Measurements from ENCODE around the gene KASH5. TPM values are rescaled to one million over a fixed set of nuclear protein-coding genes. Genes with fewer than 3 reads are reported as not detected.

The KASH5 gene, protein sequence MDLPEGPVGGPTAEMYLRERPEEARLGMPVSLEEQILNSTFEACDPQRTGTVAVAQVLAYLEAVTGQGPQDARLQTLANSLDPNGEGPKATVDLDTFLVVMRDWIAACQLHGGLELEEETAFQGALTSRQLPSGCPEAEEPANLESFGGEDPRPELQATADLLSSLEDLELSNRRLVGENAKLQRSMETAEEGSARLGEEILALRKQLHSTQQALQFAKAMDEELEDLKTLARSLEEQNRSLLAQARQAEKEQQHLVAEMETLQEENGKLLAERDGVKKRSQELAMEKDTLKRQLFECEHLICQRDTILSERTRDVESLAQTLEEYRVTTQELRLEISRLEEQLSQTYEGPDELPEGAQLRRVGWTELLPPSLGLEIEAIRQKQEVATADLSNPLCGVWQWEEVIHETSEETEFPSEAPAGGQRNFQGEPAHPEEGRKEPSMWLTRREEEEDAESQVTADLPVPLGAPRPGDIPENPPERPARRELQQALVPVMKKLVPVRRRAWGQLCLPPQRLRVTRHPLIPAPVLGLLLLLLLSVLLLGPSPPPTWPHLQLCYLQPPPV
- total RNA-seq, result not detected
- long read RNA-seq, partial matches to known transcripts, result 0 of 1 reads
- long read RNA-seq, other reads (novel, unspliced or antisense), result 1 of 1 reads

DNA sequence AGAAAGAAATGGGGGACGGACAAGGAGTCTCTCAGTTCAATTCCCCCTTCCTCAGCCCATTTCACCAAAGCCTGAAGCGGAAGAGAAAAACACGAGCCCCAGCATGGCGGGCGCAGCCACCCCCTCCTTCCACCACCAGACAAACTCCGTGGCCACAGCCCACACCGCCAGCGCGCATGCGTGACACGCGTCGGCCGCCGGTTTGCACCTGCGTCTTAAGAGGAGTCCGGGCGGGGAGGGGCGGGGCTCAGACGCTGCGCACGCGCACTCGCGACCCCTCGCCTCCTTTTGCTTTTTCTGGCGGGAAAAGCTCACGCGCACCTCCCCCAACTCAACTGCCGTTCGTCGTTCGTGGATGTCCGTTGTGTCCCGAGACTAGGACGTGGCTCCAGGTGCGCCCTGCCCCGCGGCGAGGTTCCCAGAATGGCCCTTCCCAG is at the start of gene KASH5:
TSS of gene KASH5 (plus strand) at position 314 of the 437 bp plus-strand sequence. CDS start 2,635 bp downstream, outside the sequence.
- peak; percentile 85 for DNase-seq
- ATAC-seq, result peak; percentile 71 to 76
- intact Hi-C loops (cut with DNase I), result no loop called here

DNA sequence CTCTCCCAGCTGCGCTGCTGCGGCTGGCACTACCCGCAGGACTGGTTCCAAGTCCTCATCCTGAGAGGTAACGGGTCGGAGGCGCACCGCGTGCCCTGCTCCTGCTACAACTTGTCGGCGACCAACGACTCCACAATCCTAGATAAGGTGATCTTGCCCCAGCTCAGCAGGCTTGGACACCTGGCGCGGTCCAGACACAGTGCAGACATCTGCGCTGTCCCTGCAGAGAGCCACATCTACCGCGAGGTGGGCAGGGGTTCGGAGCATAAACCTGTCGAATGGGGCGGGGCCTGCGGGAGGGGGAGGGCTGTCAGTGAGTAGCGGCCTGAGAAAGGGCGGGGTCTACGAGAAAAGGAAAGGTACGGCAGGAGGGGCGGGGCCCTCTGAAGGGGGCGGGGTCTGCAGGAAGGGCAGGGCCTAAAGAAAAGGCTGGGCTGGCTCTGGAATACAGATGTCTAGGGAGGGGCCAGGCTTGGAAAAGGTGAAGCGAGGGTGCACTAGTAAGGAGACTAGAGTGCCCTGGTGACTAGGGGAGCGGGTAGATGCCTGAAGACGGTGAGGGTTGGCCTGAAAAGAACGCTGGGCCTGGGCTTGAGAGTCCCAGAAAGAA is 49.3 kb upstream of the KASH5 start:
- intact Hi-C loops (cut with DNase I), result no loop called here
- DNase-seq (peak; percentile 83), ATAC-seq (peak; percentile 52 to 78)

DNA sequence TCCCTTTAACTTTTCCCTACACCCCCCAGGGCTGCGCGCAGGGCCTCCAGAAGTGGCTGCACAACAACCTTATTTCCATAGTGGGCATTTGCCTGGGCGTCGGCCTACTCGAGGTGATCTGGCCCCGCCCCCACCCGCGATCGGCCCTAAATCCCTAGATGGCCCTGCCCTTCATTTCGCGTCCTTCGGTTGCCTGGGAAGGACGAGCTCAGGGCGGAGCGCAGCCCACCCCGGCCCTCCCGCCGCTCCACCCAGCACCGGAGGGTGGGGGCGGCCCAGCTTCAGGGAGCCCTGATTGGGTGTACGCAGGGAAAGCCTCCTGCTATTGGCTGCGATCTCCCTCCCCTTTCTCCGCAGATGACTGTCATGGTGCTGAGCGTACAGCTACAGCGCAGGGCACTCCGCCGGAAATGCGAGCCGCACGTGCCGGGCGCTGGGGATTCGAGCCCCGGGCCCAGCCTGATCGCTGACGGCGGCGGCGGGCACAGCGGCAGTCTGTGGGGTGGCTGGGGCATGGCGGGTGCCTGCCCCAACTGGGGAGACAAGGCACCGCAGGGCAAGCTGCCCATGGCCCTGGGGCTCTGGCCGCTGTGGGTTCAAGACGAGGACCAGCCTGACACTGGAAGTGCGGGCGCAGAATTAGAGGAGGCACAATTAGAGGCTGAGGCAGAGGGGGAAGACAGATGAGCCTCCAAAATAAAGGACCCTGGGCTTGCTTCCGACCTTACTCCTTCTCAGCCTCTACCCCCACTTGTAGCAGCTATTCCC is 48.6 kb upstream of the KASH5 start:
- DNase-seq (peak; percentile 92), ATAC-seq (peak; percentile 96 to 97)
- intact Hi-C loops (cut with DNase I), result no loop called here

DNA sequence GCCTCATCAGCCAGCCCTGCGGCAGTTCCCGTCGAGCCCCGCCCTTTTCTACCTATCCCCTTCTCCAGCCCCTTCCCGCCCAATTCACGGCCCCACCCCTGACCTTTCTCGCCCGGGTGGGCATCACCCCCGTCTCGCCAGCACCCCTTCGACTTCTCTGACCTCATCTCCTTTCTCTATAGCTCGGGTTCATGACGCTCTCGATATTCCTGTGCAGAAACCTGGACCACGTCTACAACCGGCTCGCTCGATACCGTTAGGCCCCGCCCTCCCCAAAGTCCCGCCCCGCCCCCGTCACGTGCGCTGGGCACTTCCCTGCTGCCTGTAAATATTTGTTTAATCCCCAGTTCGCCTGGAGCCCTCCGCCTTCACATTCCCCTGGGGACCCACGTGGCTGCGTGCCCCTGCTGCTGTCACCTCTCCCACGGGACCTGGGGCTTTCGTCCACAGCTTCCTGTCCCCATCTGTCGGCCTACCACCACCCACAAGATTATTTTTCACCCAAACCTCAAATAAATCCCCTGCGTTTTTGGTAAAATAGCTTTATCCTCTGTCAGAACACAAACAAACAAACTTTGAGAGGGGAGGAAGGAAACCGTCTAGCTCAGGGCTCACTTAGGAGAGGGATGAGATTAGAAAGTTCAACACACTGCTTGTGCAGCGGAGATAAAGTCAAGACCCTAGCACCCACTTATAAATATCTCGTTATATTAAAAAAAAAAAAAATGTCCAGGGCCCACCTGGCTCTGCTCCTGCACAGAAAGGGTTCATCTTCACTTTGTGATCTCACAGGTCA is 47.8 kb upstream of the KASH5 start:
- ATAC-seq (peak; percentile 49 to 67), DNase-seq (peak; percentile 71)
- intact Hi-C loops (cut with DNase I), result no loop called here

DNA sequence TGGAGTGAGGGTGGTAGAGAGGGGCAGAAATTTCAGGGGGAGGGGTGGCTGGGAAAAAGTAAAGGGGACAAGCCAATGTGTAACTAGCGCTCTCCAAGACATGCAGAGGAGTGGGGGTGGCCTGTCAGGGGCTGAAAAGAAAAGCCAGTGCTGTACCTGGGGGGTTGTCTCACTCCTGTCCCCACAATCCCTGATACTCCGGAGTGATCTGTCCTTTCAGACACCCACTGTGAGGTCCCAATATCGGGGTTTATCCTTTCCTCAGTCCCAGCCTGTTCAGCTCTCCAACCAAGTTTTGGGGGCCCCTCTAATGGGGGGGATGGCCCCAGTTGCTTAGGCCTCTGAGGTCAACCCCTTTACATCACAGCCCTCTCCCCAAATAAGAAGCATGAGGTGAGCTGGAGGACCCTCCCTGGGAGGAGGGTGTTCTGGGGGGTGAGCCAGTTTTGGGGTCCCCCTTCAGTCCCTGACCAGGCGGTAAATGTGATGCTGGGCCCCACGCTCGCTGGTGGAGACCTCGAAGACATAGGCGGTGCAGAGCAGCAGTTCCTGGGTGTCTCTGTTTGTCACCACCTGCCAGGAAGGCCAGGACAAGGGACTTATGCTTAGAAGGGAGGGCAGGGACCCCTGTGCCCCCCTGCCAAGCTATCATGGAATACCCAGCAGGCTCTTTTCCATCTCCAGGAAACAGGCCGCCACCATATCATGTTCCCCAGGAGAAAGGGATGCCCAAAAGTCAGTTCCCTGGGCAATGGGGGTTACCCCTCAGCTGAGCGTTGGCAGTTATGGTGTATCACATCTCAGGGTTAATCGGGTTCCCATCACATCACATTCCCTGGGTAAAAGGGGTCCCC is 47.0 kb upstream of the KASH5 start:
- DNase-seq (no peak), ATAC-seq (no peak)
- intact Hi-C loops (cut with DNase I), result no loop called here

DNA sequence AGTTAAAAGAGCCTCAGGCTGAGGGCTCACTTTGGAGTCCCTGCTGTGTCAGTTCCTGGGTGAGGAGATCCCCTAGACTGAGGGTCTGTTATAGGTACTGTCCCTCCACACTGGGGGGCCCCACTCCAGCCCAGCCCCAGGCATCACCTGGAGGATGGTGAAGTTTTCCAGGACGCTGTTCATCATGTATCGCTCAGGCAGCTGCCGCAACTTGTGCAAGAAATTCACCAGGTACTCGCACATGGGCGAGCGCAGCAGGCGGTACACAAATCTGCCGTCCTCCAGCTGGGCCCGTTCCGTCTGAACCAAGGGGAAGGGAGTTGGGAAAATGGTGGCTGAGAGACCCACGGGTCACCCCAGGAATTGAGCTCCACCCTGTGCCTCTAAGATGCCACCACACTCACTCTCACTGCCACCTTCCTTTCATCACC is 45.7 kb upstream of the KASH5 start:
- DNase-seq, result no peak
- no peak for ATAC-seq
- intact Hi-C loops (cut with DNase I), result no loop called here

DNA sequence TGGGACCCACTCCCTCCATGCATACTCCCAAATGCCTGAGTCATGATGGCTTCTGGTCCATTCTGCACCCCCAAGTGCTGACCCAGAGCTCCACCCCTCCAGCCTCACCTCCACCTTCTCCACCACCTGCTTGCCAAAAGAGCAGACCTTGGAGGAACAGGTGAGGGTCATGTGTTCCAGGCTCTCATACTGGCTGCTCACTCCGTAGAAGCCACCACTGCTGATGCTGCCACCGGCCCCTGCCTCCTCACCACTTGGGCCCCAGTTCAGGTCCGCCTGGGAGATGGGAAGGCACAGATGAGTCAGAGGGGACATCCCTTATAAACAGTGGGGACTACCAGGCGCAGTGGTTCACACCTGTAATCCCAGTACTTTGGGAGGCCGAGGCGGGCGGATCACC is 44.9 kb upstream of the KASH5 start:
- DNase-seq (no peak), ATAC-seq (no peak)
- intact Hi-C loops (cut with DNase I), result no loop called here

DNA sequence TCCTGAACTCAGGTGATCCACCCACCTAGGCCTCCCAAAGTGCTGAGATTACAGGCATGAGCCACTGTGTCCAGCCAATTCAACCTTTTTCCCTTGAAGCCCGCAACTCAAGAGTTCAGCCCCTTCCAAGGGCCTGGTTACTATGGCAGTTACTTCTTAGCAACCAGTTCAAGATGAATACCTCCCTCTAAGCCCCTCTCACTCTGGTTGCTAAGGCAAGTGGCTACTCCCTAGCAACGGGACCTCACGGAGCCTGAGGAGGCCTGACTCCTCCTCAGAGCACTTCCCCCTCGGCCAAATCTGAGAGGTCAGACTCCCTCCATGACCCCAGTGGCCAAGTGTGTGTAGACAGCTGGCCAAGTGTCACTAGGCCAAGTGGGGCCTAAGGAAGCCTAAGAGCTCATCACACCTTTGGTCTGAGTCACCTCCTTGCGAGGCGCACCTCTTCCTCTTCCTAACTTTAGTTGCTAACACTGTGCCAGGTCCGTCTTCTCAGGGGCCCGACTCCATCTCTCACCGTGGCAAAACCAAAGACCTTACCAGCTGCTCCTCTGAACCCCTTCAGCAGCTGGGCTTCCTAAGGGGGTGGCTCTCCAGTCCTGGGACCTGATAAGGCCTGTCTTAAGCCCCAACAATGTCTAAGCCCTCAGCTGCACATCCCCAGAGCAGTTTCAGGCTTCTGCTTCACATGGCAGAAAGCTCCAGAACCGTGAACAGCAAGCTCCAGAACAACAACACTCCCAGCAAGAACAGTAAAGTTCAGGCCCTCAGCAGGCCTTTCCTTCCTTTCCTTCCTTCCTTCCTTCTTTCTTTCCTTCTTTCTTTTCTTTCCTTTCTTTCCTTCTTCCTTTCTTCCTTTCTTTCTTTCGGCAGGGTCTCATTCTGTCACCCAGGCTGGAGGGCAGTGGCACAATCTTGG is 43.3 kb upstream of the KASH5 start:
- ATAC-seq (no peak), DNase-seq (no peak)
- intact Hi-C loops (cut with DNase I), result no loop called here

DNA sequence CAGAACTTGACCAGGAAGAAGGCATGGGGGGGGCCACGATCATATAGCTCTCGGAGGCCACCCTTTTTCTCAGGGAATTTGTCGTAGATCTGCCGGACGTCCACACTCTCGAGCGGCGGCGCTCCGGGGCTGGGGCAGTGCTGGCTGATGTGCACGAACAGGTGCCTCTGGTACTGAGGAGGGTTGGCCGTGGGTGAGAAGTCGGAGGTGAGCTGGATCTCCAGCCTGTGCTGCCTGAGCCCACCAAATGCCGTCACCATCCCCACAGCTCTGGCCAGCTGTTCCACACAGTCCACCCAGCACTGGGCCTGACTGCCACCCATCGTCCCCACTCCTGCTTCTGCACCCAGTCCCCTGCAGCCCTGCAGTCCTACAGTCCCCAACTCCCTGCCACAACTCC is 40.9 kb upstream of the KASH5 start:
- ATAC-seq (no peak), DNase-seq (no peak)
- intact Hi-C loops (cut with DNase I), result no loop called here

DNA sequence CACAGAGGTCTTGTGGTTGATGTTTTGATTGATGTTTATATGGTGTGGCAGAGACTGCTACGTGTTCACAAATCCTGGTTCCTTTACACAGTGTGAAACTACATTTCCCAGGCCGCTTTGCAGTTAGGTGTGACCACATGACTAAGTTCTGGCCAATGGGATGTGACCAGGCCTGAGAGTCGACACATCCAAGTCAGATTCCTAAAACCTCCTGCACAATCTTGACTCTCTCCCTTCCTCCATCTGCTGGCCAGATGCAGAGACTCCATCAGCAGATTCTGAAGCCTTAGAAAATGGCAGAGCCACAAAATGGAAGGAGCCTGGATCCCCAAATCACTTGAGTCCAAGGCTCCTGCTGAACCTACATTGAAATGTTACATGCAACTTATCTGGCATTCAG is 40.2 kb upstream of the KASH5 start:
- intact Hi-C loops (cut with DNase I), result no loop called here
- DNase-seq (no peak), ATAC-seq (peak; percentile 65 to 89)

DNA sequence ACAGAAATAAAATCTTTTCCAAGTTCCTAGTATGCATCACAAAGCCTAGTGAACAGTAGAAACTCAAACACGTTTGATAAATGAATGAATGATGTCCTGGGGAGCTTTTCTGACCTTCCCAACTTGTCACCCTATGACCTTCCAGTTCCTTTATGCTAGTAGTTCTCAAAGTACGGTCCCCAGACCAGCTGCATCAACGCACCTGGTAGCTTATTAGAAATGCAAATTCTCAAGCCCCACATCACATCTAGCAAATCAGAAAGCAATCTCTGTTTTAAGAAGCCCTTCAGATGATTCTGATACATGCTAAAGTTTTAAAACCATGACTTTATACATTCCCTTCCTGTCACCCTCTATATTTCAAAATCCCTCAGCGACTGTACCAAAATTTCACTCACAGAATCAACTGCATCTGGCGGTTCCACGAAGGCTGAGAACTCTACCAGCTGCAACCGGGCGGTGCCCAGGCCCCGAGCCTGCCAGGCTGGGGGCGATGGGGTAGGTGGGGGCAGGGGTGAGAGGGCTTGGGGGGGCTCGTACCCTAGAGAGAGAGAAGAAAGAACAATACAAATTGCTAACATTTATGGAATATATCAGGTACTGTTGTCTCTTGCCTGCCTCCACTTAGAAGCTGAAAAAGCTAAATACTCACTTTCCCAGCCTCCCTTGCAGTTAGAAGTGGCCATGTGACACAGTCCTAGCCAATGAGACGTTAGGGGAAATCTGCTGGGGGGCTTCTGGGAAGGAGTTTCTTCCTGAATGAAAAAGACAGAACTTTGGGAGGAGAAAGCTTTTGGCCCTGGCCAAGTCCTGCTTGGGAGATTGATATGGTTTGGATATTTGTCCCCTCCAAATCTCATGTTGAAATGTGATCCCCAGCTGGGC is 39.5 kb upstream of the KASH5 start:
- DNase-seq, result no peak
- no peak for ATAC-seq
- intact Hi-C loops (cut with DNase I), result no loop called here

DNA sequence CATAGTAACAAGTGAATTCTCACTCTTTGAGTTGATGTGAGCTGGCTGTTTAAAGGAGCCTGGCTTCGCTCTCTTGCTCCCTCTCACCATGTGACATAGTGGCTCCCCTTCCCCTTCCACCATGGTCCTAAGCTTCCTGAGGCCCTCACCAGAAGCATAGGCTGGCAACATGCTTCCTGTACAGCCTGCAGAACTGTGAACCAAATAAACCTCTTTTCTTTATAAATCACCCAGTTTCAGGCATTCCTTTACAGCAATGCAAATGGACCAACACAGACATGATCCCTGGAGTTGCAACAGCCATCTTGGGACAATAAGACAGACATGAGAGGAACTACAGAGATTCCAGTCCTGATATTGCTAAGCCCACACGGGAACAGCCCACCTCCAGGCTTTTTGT is 38.5 kb upstream of the KASH5 start:
- no peak for DNase-seq
- ATAC-seq, result no peak
- intact Hi-C loops (cut with DNase I), result no loop called here

DNA sequence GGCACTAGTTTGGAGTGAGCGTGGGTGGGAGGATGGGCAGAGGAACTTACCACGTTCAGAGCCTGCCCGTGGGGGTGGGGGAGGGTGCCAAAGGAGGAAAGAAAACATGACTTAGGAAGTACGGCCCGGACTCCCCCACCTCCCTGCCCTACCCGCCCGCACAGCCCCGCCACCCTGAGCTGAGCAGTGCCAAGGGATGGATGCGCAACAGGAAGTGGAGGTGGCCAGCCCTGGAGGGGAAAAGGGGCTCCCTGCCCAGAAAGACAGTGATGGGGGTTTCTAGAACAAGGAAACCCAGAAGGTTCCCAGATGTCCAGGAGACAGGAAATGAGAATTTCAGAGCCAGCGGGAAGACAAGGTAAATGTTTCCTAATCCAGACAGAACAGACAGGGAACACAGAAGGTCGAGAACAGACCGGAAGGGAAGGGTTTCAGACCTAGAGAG is 32.1 kb upstream of the KASH5 start:
- intact Hi-C loops (cut with DNase I), result no loop called here
- DNase-seq (peak; percentile 67), ATAC-seq (peak; percentile 42 to 49)

DNA sequence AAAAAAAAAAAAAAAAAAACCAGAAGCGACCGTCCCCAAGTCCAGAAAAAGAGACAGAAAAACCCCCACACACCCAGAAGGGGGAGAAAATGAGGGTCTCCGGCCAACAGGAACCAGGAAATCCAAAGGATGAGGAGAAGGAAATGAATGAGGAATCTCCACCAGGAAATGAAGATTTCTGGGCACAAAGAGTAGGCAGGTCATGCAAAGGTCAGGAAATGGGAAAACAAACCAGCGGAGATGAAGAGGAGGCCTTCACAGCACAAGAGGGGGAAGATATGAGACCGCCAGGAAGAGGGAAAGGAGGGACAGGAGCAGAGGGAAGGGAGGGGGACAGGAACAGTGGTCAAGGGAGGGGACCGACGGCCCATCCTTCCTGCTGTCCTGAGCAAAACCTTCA is 31.7 kb upstream of the KASH5 start:
- no peak for ATAC-seq

DNA sequence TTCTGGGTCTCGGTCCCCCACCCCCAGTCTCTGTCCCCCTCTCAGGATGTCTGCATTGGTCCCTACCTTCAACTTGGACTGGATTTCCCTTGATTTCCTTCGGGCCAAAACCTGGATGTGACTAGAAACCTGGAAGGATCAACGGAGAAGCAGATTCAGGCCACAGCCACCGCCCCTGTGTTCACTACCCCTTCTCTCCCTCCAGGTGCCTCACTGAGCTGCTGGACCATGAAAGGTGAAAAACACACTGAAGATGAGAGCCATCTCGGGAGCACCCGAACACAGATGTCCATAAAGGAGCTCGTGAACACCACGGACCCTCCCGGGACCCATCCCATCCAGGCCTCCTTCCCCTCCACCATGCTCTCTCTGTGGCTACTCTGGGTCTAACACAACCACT is 30.9 kb upstream of the KASH5 start:
- DNase-seq (no peak), ATAC-seq (no peak)

More for the DNA sequence above, 31.7 kb upstream of the KASH5 start:
- DNase-seq, result no peak
- intact Hi-C loops (cut with DNase I), result no loop called here

More for the DNA sequence above, 30.9 kb upstream of the KASH5 start:
- intact Hi-C loops (cut with DNase I), result no loop called here
